Upper lobe of right lung (tissue), 1 donor: ENCODE measurements around the gene FA2H. TPM values are rescaled to one million over a fixed set of nuclear protein-coding genes. Genes with fewer than 3 reads are reported as not detected.

Experiments
- ATAC-seq: fragments of 200-7000 bp; cut with Tn5 transposase; one replicate; pipeline ENCODE4 v1.9.1; 2020; ENCODE audit warnings: mild to moderate bottlenecking, moderate library complexity
- DNase-seq: peaks from one replicate; pipeline ENCODE4 v3.0.0-alpha.2; 2020
- H3K27ac ChIP-seq: fragments of 200-600 bp; one replicate; pipeline ENCODE4 v1.8.0; 2022
- H3K27me3 ChIP-seq: fragments of 200-600 bp; one replicate; pipeline ENCODE4 v1.8.0; 2022; ENCODE audit warnings: mild to moderate bottlenecking
- H3K36me3 ChIP-seq: fragments of 200-600 bp; one replicate; pipeline ENCODE4 v1.8.0; 2022
- H3K4me1 ChIP-seq: fragments of 200-600 bp; one replicate; pipeline ENCODE4 v1.8.0; 2022
- H3K4me3 ChIP-seq: fragments of 200-600 bp; one replicate; pipeline ENCODE4 v1.8.0; 2022; ENCODE audit warnings: mild to moderate bottlenecking
- H3K9me3 ChIP-seq: fragments of 200-600 bp; one replicate; pipeline ENCODE4 v1.8.0; 2022
- CTCF ChIP-seq: fragments of 200-600 bp; IDR thresholded peaks from one replicate; pipeline ENCODE4 v1.8.0; 2022; ENCODE audit warnings: antibody characterized with exemption
- intact Hi-C: fragments of 100-400 bp; cut with DNase I; formaldehyde crosslinking; loops from one replicate; pipeline ENCODE4 v1.11.0; 2022
- total RNA-seq: library from RNA; stranded (reverse); fragmentation: NEBNext Ultra II Directional; extraction: Animal tissue kit (Norgen Biotek cat#: 25700); gene quantifications from one replicate; pipeline ENCODE4 v1.2.1, GENCODE V29; 2021
- donor health status: DM: no; HTN: yes; CAD: no; lungs with severe emphysema.

FA2H gene
- total RNA-seq, 1 donor from 2014 or later = 2.1 TPM

- H3K9me3 ChIP-seq = no peaks in the 10 kb centered on the region
- ATAC-seq (no peak), DNase-seq (no peak)
- H3K36me3 ChIP-seq = peaks cover 65% of the 10 kb centered on the region
- peaks cover 3% of the 10 kb centered on the region for H3K4me1 ChIP-seq
- no peak for TF ChIP-seq CTCF
- intact Hi-C loops = no loop called here
- no peak overlapping the region for H3K27ac ChIP-seq
- no peaks in the 10 kb centered on the region for H3K27me3 ChIP-seq
- no peak overlapping the region for H3K4me3 ChIP-seq
Observed at GRCh38 chr16:74691093-74691855, 83.3 kb downstream of the FA2H start.

- DNase-seq (no peak), ATAC-seq (peak; percentile 12)
- intact Hi-C loops = no loop called here
- Histone ChIP-seq H3K27ac (no peak overlapping the region), H3K9me3 (no peaks in the 10 kb centered on the region), H3K4me1 (no peaks in the 10 kb centered on the region), H3K4me3 (no peak overlapping the region), H3K27me3 (no peaks in the 10 kb centered on the region), H3K36me3 (peaks cover 65% of the 10 kb centered on the region)
- no peak for TF ChIP-seq CTCF
Observed at GRCh38 chr16:74682556-74682955, 92.1 kb downstream of the FA2H start.

- ATAC-seq (no peak), DNase-seq (no peak)
- no peak overlapping the region for H3K4me3 ChIP-seq
- peaks cover 65% of the 10 kb centered on the region for H3K36me3 ChIP-seq
- no peaks in the 10 kb centered on the region for H3K4me1 ChIP-seq
- H3K27ac ChIP-seq = no peak overlapping the region
- no peaks in the 10 kb centered on the region for H3K9me3 ChIP-seq
- intact Hi-C loops = no loop called here
- H3K27me3 ChIP-seq = no peaks in the 10 kb centered on the region
- no peak for TF ChIP-seq CTCF
Observed at GRCh38 chr16:74680681-74681080, 93.9 kb downstream of the FA2H start.

- H3K27me3 ChIP-seq = no peaks in the 10 kb centered on the region
- H3K36me3 ChIP-seq = peaks cover 66% of the 10 kb centered on the region
- ATAC-seq = no peak
- no peak for DNase-seq
- no peak overlapping the region for H3K4me3 ChIP-seq
- H3K9me3 ChIP-seq = no peaks in the 10 kb centered on the region
- H3K27ac ChIP-seq = no peak overlapping the region
- intact Hi-C loops = no loop called here
- no peak for TF ChIP-seq CTCF
- no peaks in the 10 kb centered on the region for H3K4me1 ChIP-seq
Observed at GRCh38 chr16:74679983-74680382, 94.6 kb downstream of the FA2H start.

- intact Hi-C loops = no loop called here
- Histone ChIP-seq H3K4me1 (no peaks in the 10 kb centered on the region), H3K36me3 (peaks cover 62% of the 10 kb centered on the region), H3K27me3 (no peaks in the 10 kb centered on the region), H3K4me3 (no peak overlapping the region), H3K9me3 (no peaks in the 10 kb centered on the region), H3K27ac (no peak overlapping the region)
- TF ChIP-seq CTCF = no peak
- DNase-seq (no peak), ATAC-seq (no peak)
Observed at GRCh38 chr16:74677868-74678267, 96.8 kb downstream of the FA2H start.
